ENCODE results near the gene DHRSX.

- no peak for TF ChIP-seq POLR2A (IDR thresholded peaks at IDR 0.05)
- TF ChIP-seq CTCF (IDR thresholded peaks at IDR 0.05), result no peak
Measured at GRCh38 chrX:2188330-2188792, 312.4 kb downstream of the DHRSX start.

All from adrenal gland (tissue), 5 donors.